HepG2 (cell line): ENCODE results near the gene PPM1G. TPM values are rescaled to one million over a fixed set of nuclear protein-coding genes. Genes with fewer than 3 reads are reported as not detected.

Experiments
- ATF7 ChIP-seq, 2 experiments: fragments of 450-650 bp in 1 of 2; sonication (generic) in 1 of 2; formaldehyde crosslinking in 1 of 2; IDR thresholded peaks; 2 replicates each; pipeline versions ENCODE4 v1.4.0 to v1.6.1; 2016 to 2020; ENCODE audit warnings: antibody characterized with exemption in 1 of 2, mild to moderate bottlenecking in 1 of 2, missing genetic modification reagents in 1 of 2
- E2F1 ChIP-seq: sonication (generic); formaldehyde crosslinking; IDR thresholded peaks from 2 replicates; pipeline ENCODE4 v1.5.0; 2020; ENCODE audit warnings: missing genetic modification reagents
- ELF1 ChIP-seq: sonication (generic); formaldehyde crosslinking; IDR thresholded peaks from 2 replicates; pipeline ENCODE4 v1.4.0; 2020; ENCODE audit warnings: missing genetic modification reagents
- ELF4 ChIP-seq: sonication (generic); formaldehyde crosslinking; IDR thresholded peaks from 2 replicates; pipeline ENCODE4 v1.5.0; 2020; ENCODE audit warnings: missing genetic modification reagents, mild to moderate bottlenecking, moderate library complexity, borderline replicate concordance
- FOXP1 ChIP-seq, 2 experiments: fragments of 450-650 bp in 1 of 2; IDR thresholded peaks; 2 replicates each; pipeline ENCODE4 v1.6.1; 2017 to 2018; ENCODE audit warnings: antibody characterized with exemption in 1 of 2
- HDAC1 ChIP-seq: sonication (generic); formaldehyde crosslinking; IDR thresholded peaks from 2 replicates; pipeline ENCODE4 v1.5.1; 2020; ENCODE audit warnings: mild to moderate bottlenecking, missing genetic modification reagents
- HOMEZ ChIP-seq: IDR thresholded peaks from 2 replicates; pipeline ENCODE4 v1.6.1; 2016; ENCODE audit warnings: low read depth
- KAT8 ChIP-seq: IDR thresholded peaks from 2 replicates; pipeline ENCODE4 v1.6.1; 2016; ENCODE audit warnings: missing genetic modification reagents, missing compliant biosample characterization
- PRMT3 ChIP-seq: sonication (generic); formaldehyde crosslinking; IDR thresholded peaks from 2 replicates; pipeline ENCODE4 v1.8.1; 2022; ENCODE audit warnings: low read depth, mild to moderate bottlenecking, moderate library complexity, missing genetic modification reagents, borderline replicate concordance
- RNF219 ChIP-seq: sonication (generic); formaldehyde crosslinking; IDR thresholded peaks from 2 replicates; pipeline ENCODE4 v1.5.0; 2020; ENCODE audit warnings: mild to moderate bottlenecking, missing genetic modification reagents
- SETDB1 ChIP-seq: sonication (generic); formaldehyde crosslinking; IDR thresholded peaks from 2 replicates; pipeline ENCODE4 v1.5.1; 2020; ENCODE audit warnings: missing genetic modification reagents, mild to moderate bottlenecking, borderline replicate concordance
- ZC3H13 ChIP-seq: sonication (generic); formaldehyde crosslinking; IDR thresholded peaks from 2 replicates; pipeline ENCODE4 v1.8.1; 2023; ENCODE audit warnings: mild to moderate bottlenecking, missing genetic modification reagents, moderate library complexity
- ZFP82 ChIP-seq: sonication (generic); formaldehyde crosslinking; IDR thresholded peaks from 2 replicates; pipeline ENCODE4 v1.5.1; 2020; ENCODE audit warnings: mild to moderate bottlenecking, missing genetic modification reagents, borderline replicate concordance
- ZNF275 ChIP-seq: sonication (generic); formaldehyde crosslinking; IDR thresholded peaks from 2 replicates; pipeline ENCODE4 v1.8.0; 2022; ENCODE audit warnings: missing genetic modification reagents, mild to moderate bottlenecking, inconsistent platforms, borderline replicate concordance
- ZNF33A ChIP-seq: sonication (generic); formaldehyde crosslinking; IDR thresholded peaks from 2 replicates; pipeline ENCODE4 v1.5.1; 2020; ENCODE audit warnings: missing genetic modification reagents, mild to moderate bottlenecking, moderate library complexity, borderline replicate concordance
- ZNF496 ChIP-seq: sonication (generic); formaldehyde crosslinking; IDR thresholded peaks from 2 replicates; pipeline ENCODE4 v1.8.1; 2023; ENCODE audit warnings: mild to moderate bottlenecking, moderate library complexity, missing genetic modification reagents; ENCODE audit not compliant: insufficient replicate concordance
- ZNF678 ChIP-seq: sonication (generic); formaldehyde crosslinking; IDR thresholded peaks from 2 replicates; pipeline ENCODE4 v1.4.0; 2020; ENCODE audit warnings: mild to moderate bottlenecking, missing genetic modification reagents
- ZNF691 ChIP-seq: sonication (generic); formaldehyde crosslinking; IDR thresholded peaks from 2 replicates; pipeline ENCODE4 v1.4.0; 2020; ENCODE audit warnings: missing genetic modification reagents, low read depth, mild to moderate bottlenecking, borderline replicate concordance
- ZNF83 ChIP-seq: sonication (generic); formaldehyde crosslinking; IDR thresholded peaks from 2 replicates; pipeline ENCODE4 v1.4.0; 2020; ENCODE audit warnings: missing genetic modification reagents, mild to moderate bottlenecking, borderline replicate concordance
- polyA plus RNA-seq, 8 experiments: library from polyadenylated mRNA; depleted of rRNA in 3 of 8; stranded (reverse) in 7 of 8; unstranded in 1 of 8; fragments of >200 nt; fragmentation: Illumina TruSeq in 4 of 8; extraction: Trizol in 4 of 8; gene quantifications; 2 replicates each; pipeline versions ENCODE4 v1.2.1 to v1.2.3, GENCODE V29; 2011 to 2016; ENCODE audit warnings: low read depth in 4 of 8, missing spikeins in 1 of 8, mixed read lengths in 1 of 8; ENCODE audit not compliant: insufficient read depth in 1 of 8
- total RNA-seq, 5 experiments: library from RNA; depleted of rRNA; stranded (reverse); fragments of >200 nt; fragmentation: Illumina TruSeq; extraction: Trizol; gene quantifications; 2 replicates each; pipeline ENCODE4 v1.2.3, GENCODE V29; 2016; ENCODE audit warnings: low read depth in 1 of 5

PPM1G gene
- total and polyA plus RNA-seq, 2 of the 13 experiments (the other 11 are each of a cell fraction or from before 2014, with no cell fraction given) = 58.2 to 213 TPM

- TF ChIP-seq HOMEZ = peak; percentile 79
- peak; percentile 69 for TF ChIP-seq ZNF678 (CRISPR knock-in tag)
- TF ChIP-seq ZNF496 = no peak
- TF ChIP-seq ZNF33A (CRISPR knock-in tag) = 0 out of 2 replicates have a peak, but pooled peaks have one; percentile 14
- peak; percentile 30 for TF ChIP-seq ZFP82 (CRISPR knock-in tag)
- TF ChIP-seq PRMT3 = 0 out of 2 replicates have a peak, but pooled peaks have one; percentile 67
- peak; percentile 16; the same call in 1 of the 2 replicates for TF ChIP-seq SETDB1 (CRISPR knock-in tag)
- peak; percentile 97 for TF ChIP-seq ZC3H13 (CRISPR knock-in tag)
- peak; percentile 94 for TF ChIP-seq E2F1 (CRISPR knock-in tag)
- peak; percentile 97 for TF ChIP-seq KAT8 (CRISPR knock-in tag)
- peak; percentile 51; the same call in 1 of the 2 replicates for TF ChIP-seq ELF4 (CRISPR knock-in tag)
- TF ChIP-seq ZNF275 (CRISPR knock-in tag) = peak; percentile 99
- peak; percentile 96 for TF ChIP-seq ELF1 (CRISPR knock-in tag)
- TF ChIP-seq ATF7 (IDR thresholded peaks at IDR 0.05) = no peak
- 0 out of 2 replicates have a peak, but pooled peaks have one; percentile 82 for TF ChIP-seq ATF7 (CRISPR knock-in tag; IDR thresholded peaks at IDR 0.05)
- TF ChIP-seq ZNF83 (CRISPR knock-in tag) = peak; percentile 63; the same call in 1 of the 2 replicates
- peak; percentile 98; the same call in 1 of the 2 replicates for TF ChIP-seq ZNF691 (CRISPR knock-in tag)
- TF ChIP-seq HDAC1 (CRISPR knock-in tag) = peak; percentile 96
- TF ChIP-seq FOXP1 (IDR thresholded peaks at IDR 0.05) = no peak
- peak; percentile 44; the same call in 1 of the 2 replicates for TF ChIP-seq FOXP1 (CRISPR knock-in tag; IDR thresholded peaks at IDR 0.05)
- TF ChIP-seq RNF219 = peak; percentile 96; the same call in 1 of the 2 replicates
Measured at GRCh38 chr2:27370026-27370815, 39.2 kb downstream of the PPM1G start, which contains the start of the genes EIF2B4 and SNX17 (continued).
